Measurements from ENCODE around the gene PDE4B. TPM values are rescaled to one million over a fixed set of nuclear protein-coding genes. Genes with fewer than 3 reads are reported as not detected.

The PDE4B gene
- total and polyA plus RNA-seq, 9 of the 15 experiments (the other 6 are each of a cell fraction or from before 2014, with no cell fraction given), result 0.09 TPM; not detected in 8

- no peaks in the 10 kb centered on the region for H3K4me1 ChIP-seq (replicated peaks in 1 of 2; ENCODE audit: control insufficient read depth in 2 of 2, insufficient read depth in 2 of 2, low read length in 2 of 2)
- H3K4me2 ChIP-seq (ENCODE audit: insufficient read depth, low read length), result no peak overlapping the region
- H3K9me1 ChIP-seq (ENCODE audit: control insufficient read depth, insufficient read depth, low read length), result no peaks in the 10 kb centered on the region
- no peaks in the 10 kb centered on the region for H3K79me2 ChIP-seq (ENCODE audit: control insufficient read depth, insufficient read depth, low read length)
- H3K4me3 ChIP-seq, result no peak overlapping the region
- 0% methylated on average over 2 of the region's 2 CpGs for WGBS (ENCODE audit: insufficient coverage, low coverage, missing lambda C conversion rate)
- ATAC-seq (no peak), FAIRE-seq (no peak), DNase-seq (ENCODE audit: extremely low read depth in 1 of 4, low spot score in 3 of 4) (no peak)
- intact Hi-C loops (cut with micrococcal nuclease), result no loop called here
- CTCF ChIA-PET (ENCODE audit: low intra/inter-chr PET ratio), result no interaction called here
- no peaks in the 10 kb centered on the region for H3K36me3 ChIP-seq (ENCODE audit: control insufficient read depth, insufficient read depth, low read length)
- POLR2A ChIA-PET, result no interaction called here
- in situ Hi-C loops (cut with MboI), result no loop called here
- H3K9ac ChIP-seq (ENCODE audit: insufficient read depth in 1 of 2, low read depth in 2 of 2, low read length in 2 of 2), result no peak overlapping the region
- BruUV-seq (replicated peaks), result no TSS peak
- no peaks in the 10 kb centered on the region for H3K9me3 ChIP-seq (replicated peaks; ENCODE audit: control insufficient read depth, insufficient read depth, low read depth, low read length)
- no peaks in the 10 kb centered on the region for H4K20me1 ChIP-seq (replicated peaks; ENCODE audit: control insufficient read depth, insufficient read depth, low read length)
- H2AFZ ChIP-seq (ENCODE audit: low read depth, low read length), result no peak overlapping the region
- no peak overlapping the region for H3K27ac ChIP-seq (ENCODE audit: extremely low read depth, low read depth, low read length)
- H3K27me3 ChIP-seq (ENCODE audit: control insufficient read depth in 2 of 2, insufficient read depth in 2 of 2, low read length in 2 of 2), result peaks cover 2 to 6% of the 10 kb centered on the region in 2 experiments; a peak in 1 of 5 replicates
- TF ChIP-seq ZNF57 (CRISPR knock-in tag; IDR thresholded peaks at IDR 0.05) (no peak), TRIM28 (IDR thresholded peaks at IDR 0.05) (no peak), ZNF77 (CRISPR knock-in tag; IDR thresholded peaks at IDR 0.05) (no peak), NR2C1 (IDR thresholded peaks at IDR 0.05) (no peak), NR2C1 (tag; IDR thresholded peaks at IDR 0.05) (no peak), HMGXB4 (CRISPR knock-in tag; IDR thresholded peaks at IDR 0.05) (no peak), RHOXF2B (CRISPR knock-in tag; conservative IDR thresholded peaks at IDR 0.05) (no peak), CBX2 (IDR thresholded peaks at IDR 0.05; ENCODE audit: insufficient read depth, low read length, poor library complexity, severe bottlenecking) (no peak), SRSF9 (IDR thresholded peaks at IDR 0.05; ENCODE audit: borderline replicate concordance, low read depth, low read length) (no peak), BRF1 (IDR thresholded peaks at IDR 0.05; ENCODE audit: borderline replicate concordance, extremely low read depth, insufficient read length) (no peak), BACH1 (tag; IDR thresholded peaks at IDR 0.05) (no peak), MTA2 (IDR thresholded peaks at IDR 0.05; ENCODE audit: low read depth) (no peak), NR1H2 (CRISPR knock-in tag; IDR thresholded peaks at IDR 0.05) (no peak), E2F1 (CRISPR knock-in tag; IDR thresholded peaks at IDR 0.05) (no peak), PCBP2 (IDR thresholded peaks at IDR 0.05; ENCODE audit: low read depth, low read length, poor library complexity, severe bottlenecking) (no peak), TFE3 (CRISPR knock-in tag; IDR thresholded peaks at IDR 0.05) (no peak)
- TF ChIP-seq, protein P1, sequence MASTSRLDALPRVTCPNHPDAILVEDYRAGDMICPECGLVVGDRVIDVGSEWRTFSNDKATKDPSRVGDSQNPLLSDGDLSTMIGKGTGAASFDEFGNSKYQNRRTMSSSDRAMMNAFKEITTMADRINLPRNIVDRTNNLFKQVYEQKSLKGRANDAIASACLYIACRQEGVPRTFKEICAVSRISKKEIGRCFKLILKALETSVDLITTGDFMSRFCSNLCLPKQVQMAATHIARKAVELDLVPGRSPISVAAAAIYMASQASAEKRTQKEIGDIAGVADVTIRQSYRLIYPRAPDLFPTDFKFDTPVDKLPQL (IDR thresholded peaks at IDR 0.05; ENCODE audit: extremely low read depth, insufficient read length), result no peak
Observed at GRCh38 chr1:66334318-66334717, 541.6 kb downstream of the PDE4B start.
